ENCODE results near the gene HERC4. TPM values are rescaled to one million over a fixed set of nuclear protein-coding genes. Genes with fewer than 3 reads are reported as not detected.
"Not testable (repeated sequence)": the region's sequence is repeated elsewhere in the genome, so short reads cannot be mapped to it uniquely, and the experiment has no call there.

HERC4 gene
- total RNA-seq, 1 experiment from 2014 or later = 36.5 TPM

GRCh38 chr10:67982603-67983002, 92.5 kb downstream of the HERC4 start:
- H3K4me3 ChIP-seq (replicated peaks in 1 of 2; ENCODE audit: low read depth in 1 of 2, low read length in 2 of 2); CTCF ChIA-PET; H3K4me1 ChIP-seq (ENCODE audit: control insufficient read depth in 1 of 2, insufficient read depth in 2 of 2, low read length in 2 of 2); H3K9me3 ChIP-seq (ENCODE audit: control insufficient read depth in 1 of 2, insufficient read depth in 1 of 2, low read depth in 1 of 2, low read length in 2 of 2); H3K27me3 ChIP-seq (ENCODE audit: insufficient read depth, low read length); H3K79me2 ChIP-seq (ENCODE audit: insufficient read depth, low read length); H3K27ac ChIP-seq (ENCODE audit: low read depth, low read length); H2AFZ ChIP-seq (ENCODE audit: low read depth, low read length, poor library complexity, severe bottlenecking); H4K20me1 ChIP-seq (ENCODE audit: insufficient read depth); BruUV-seq (replicated peaks); DNase-seq (ENCODE audit: low read depth, low spot score); H3K4me2 ChIP-seq (ENCODE audit: low read length); H3K9ac ChIP-seq (ENCODE audit: low read length); H3K9me2 ChIP-seq (ENCODE audit: insufficient read depth); POLR2A ChIA-PET; intact Hi-C loops (cut with micrococcal nuclease); ATAC-seq; RAD21 ChIA-PET (ENCODE audit: low non-redundant PET in 1 of 2, low total read pairs in 2 of 2, uncharacterized antibody in 2 of 2, unreplicated experiment in 2 of 2): not testable (repeated sequence)
- peaks cover 0 to 16% of the 10 kb centered on the region in 2 experiments; a peak in 3 of 4 replicates for H3K36me3 ChIP-seq (ENCODE audit: control insufficient read depth in 1 of 2, insufficient read depth in 2 of 2, low read length in 2 of 2)

- no peak for DNase-seq (ENCODE audit: low read depth, low spot score)
- Histone ChIP-seq H3K36me3 (ENCODE audit: control insufficient read depth in 1 of 2, insufficient read depth in 2 of 2, low read length in 2 of 2) (peaks cover 3 to 10% of the 10 kb centered on the region in 2 experiments; a peak in 2 of 4 replicates), H3K27ac (ENCODE audit: low read depth, low read length) (no peak overlapping the region), H2AFZ (ENCODE audit: low read depth, low read length, poor library complexity, severe bottlenecking) (no peak overlapping the region), H3K4me1 (ENCODE audit: control insufficient read depth in 1 of 2, insufficient read depth in 2 of 2, low read length in 2 of 2) (no peaks in the 10 kb centered on the region), H3K9me3 (ENCODE audit: control insufficient read depth in 1 of 2, insufficient read depth in 1 of 2, low read depth in 1 of 2, low read length in 2 of 2) (no peaks in the 10 kb centered on the region), H3K79me2 (ENCODE audit: insufficient read depth, low read length) (no peaks in the 10 kb centered on the region), H3K9me2 (ENCODE audit: insufficient read depth) (no peaks in the 10 kb centered on the region), H4K20me1 (ENCODE audit: insufficient read depth) (no peaks in the 10 kb centered on the region), H3K4me3 (replicated peaks in 1 of 2; ENCODE audit: low read depth in 1 of 2, low read length in 2 of 2) (no peak overlapping the region), H3K4me2 (ENCODE audit: low read length) (no peak overlapping the region), H3K27me3 (ENCODE audit: insufficient read depth, low read length) (no peaks in the 10 kb centered on the region), H3K9ac (ENCODE audit: low read length) (no peak overlapping the region)
- ChIA-PET CTCF (no interaction called here), RAD21 (ENCODE audit: low non-redundant PET in 1 of 2, low total read pairs in 2 of 2, uncharacterized antibody in 2 of 2, unreplicated experiment in 2 of 2) (no interaction called here), POLR2A (no interaction called here)
- no peak for TF ChIP-seq CBX3 (IDR thresholded peaks at IDR 0.05; ENCODE audit: low read depth)
- TF ChIP-seq ZFX (IDR thresholded peaks at IDR 0.05) = no peak
- no peak for TF ChIP-seq RAD21 (IDR thresholded peaks at IDR 0.05; ENCODE audit: low read depth)
- TF ChIP-seq, protein P1, sequence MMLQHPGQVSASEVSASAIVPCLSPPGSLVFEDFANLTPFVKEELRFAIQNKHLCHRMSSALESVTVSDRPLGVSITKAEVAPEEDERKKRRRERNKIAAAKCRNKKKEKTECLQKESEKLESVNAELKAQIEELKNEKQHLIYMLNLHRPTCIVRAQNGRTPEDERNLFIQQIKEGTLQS (IDR thresholded peaks at IDR 0.05) = no peak
- TF ChIP-seq ZNF274 (IDR thresholded peaks at IDR 0.05; ENCODE audit: low read depth, low read length) = no peak
- TF ChIP-seq POLR2A (IDR thresholded peaks at IDR 0.05; ENCODE audit: borderline replicate concordance, extremely low read depth, insufficient read depth, insufficient read length) = no peak
- no peak for TF ChIP-seq REST (IDR thresholded peaks at IDR 0.05; ENCODE audit: low read depth)
- TF ChIP-seq CEBPB (IDR thresholded peaks at IDR 0.05; ENCODE audit: low read depth) = no peak
- TF ChIP-seq, protein P2, sequence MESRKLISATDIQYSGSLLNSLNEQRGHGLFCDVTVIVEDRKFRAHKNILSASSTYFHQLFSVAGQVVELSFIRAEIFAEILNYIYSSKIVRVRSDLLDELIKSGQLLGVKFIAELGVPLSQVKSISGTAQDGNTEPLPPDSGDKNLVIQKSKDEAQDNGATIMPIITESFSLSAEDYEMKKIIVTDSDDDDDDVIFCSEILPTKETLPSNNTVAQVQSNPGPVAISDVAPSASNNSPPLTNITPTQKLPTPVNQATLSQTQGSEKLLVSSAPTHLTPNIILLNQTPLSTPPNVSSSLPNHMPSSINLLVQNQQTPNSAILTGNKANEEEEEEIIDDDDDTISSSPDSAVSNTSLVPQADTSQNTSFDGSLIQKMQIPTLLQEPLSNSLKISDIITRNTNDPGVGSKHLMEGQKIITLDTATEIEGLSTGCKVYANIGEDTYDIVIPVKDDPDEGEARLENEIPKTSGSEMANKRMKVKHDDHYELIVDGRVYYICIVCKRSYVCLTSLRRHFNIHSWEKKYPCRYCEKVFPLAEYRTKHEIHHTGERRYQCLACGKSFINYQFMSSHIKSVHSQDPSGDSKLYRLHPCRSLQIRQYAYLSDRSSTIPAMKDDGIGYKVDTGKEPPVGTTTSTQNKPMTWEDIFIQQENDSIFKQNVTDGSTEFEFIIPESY (IDR thresholded peaks at IDR 0.05; ENCODE audit: extremely low read depth, insufficient replicate concordance, low read length) = no peak
- TF ChIP-seq POLR2AphosphoS5 (IDR thresholded peaks at IDR 0.05; ENCODE audit: low read depth, low read length) = no peak
- TF ChIP-seq EZH2phosphoT487 (IDR thresholded peaks at IDR 0.05; ENCODE audit: borderline replicate concordance) = no peak
- intact Hi-C loops (cut with micrococcal nuclease) = no loop called here
- no peak for ATAC-seq
- BruUV-seq (replicated peaks) = no TSS peak
Measured at GRCh38 chr10:67978749-67979148, 96.3 kb downstream of the HERC4 start.
